Endothelial cell of umbilical vein (primary cell): ENCODE results near the gene SLC37A1. TPM values are rescaled to one million over a fixed set of nuclear protein-coding genes. Genes with fewer than 3 reads are reported as not detected.

Source experiments
- BruUV-seq: library from RNA; stranded (reverse); fragments of 400-500 nt; replicated peaks from 2 replicates; lab custom pipeline; 2021; lab: Mats Ljungman, UMichigan
- CTCF ChIA-PET: fragments of 300-600, 350-600 bp; sonication (Branson Sonifier 250); formaldehyde crosslinking; loops from one replicate; lab custom pipeline; 2021; ENCODE audit warnings: antibody characterized with exemption, inconsistent platforms; lab: Charles Lee
- POLR2A ChIA-PET: fragments of 300-600, 350-600 bp; sonication (Branson Sonifier 250); formaldehyde crosslinking; loops from one replicate; lab custom pipeline; 2021; ENCODE audit warnings: antibody characterized with exemption, inconsistent platforms; lab: Charles Lee
- DNase-seq: peaks from one replicate; pipeline ENCODE4 v3.0.0-alpha.2; 2011; ENCODE audit warnings: low read depth, low spot score
- FAIRE-seq: peaks from 2 replicates; lab custom pipeline; 2011; peaks lifted over from hg19 to GRCh38; lab: Jason Lieb, UNC
- H2AFZ ChIP-seq: 2 replicates; pipeline ENCODE4 v1.6.0; 2012; ENCODE audit warnings: low read depth, low read length, control low read depth, inconsistent platforms
- H3K27ac ChIP-seq: 2 replicates; pipeline ENCODE4 v1.5.1; 2011; ENCODE audit warnings: low read depth, mild to moderate bottlenecking, control low read depth, low read length, moderate library complexity; ENCODE audit not compliant: insufficient read depth
- H3K27me3 ChIP-seq, 2 experiments: 2 replicates each; pipeline versions ENCODE4 v1.6.0 to v1.6.1; 2011; ENCODE audit warnings: low read length in 2 of 2, mixed read lengths in 1 of 2; ENCODE audit not compliant: control insufficient read depth in 2 of 2, insufficient read depth in 2 of 2
- H3K36me3 ChIP-seq, 2 experiments: 2 replicates in 1 of 2; 3 replicates in 1 of 2; pipeline ENCODE4 v1.5.1; 2011; ENCODE audit warnings: low read length in 2 of 2, mild to moderate bottlenecking in 1 of 2, moderate library complexity in 1 of 2; ENCODE audit not compliant: control insufficient read depth in 2 of 2, insufficient read depth in 2 of 2; ENCODE audit errors: extremely low read depth in 1 of 2
- H3K4me1 ChIP-seq: 3 replicates; pipeline ENCODE4 v1.5.1; 2011; ENCODE audit warnings: mild to moderate bottlenecking, low read length; ENCODE audit not compliant: control insufficient read depth, insufficient read depth; ENCODE audit errors: extremely low read depth
- H3K4me2 ChIP-seq: 2 replicates; pipeline ENCODE4 v1.6.1; 2011; ENCODE audit warnings: low read length, control low read depth, mixed read lengths; ENCODE audit not compliant: insufficient read depth
- H3K4me3 ChIP-seq, 3 experiments: fragments of 200-600 bp in 1 of 3; sonication (generic), shearing (Covaris generic) in 1 of 3; replicated peaks in 1 of 3; 2 replicates each; pipeline ENCODE4 v1.5.1; 2011 to 2016; ENCODE audit warnings: control low read depth in 3 of 3, low read length in 3 of 3, mild to moderate bottlenecking in 2 of 3, inconsistent platforms in 1 of 3, low read depth in 1 of 3, moderate library complexity in 1 of 3; ENCODE audit not compliant: insufficient read depth in 1 of 3
- H3K79me2 ChIP-seq: 2 replicates; pipeline ENCODE4 v1.6.0; 2012; ENCODE audit warnings: low read length, inconsistent platforms; ENCODE audit not compliant: control insufficient read depth, insufficient read depth
- H3K9ac ChIP-seq: replicated peaks from 2 replicates; pipeline ENCODE3; 2011; ENCODE audit warnings: low read length, control low read depth; ENCODE audit not compliant: insufficient read depth; ENCODE audit errors: extremely low read depth
- H3K9me1 ChIP-seq: replicated peaks from 3 replicates; pipeline ENCODE4 v1.6.0; 2011; ENCODE audit warnings: mild to moderate bottlenecking, low read length; ENCODE audit not compliant: control insufficient read depth, insufficient read depth; ENCODE audit errors: extremely low read depth
- H3K9me3 ChIP-seq: replicated peaks from 2 replicates; pipeline ENCODE4 v1.5.1; 2012; ENCODE audit warnings: low read length, inconsistent platforms; ENCODE audit not compliant: control insufficient read depth, insufficient read depth
- H4K20me1 ChIP-seq: replicated peaks from 2 replicates; pipeline ENCODE3; 2011; ENCODE audit warnings: mild to moderate bottlenecking, low read length; ENCODE audit not compliant: control insufficient read depth, insufficient read depth; ENCODE audit errors: extremely low read depth
- EZH2 ChIP-seq: IDR thresholded peaks from 2 replicates; pipeline ENCODE4 v1.6.1; 2012; ENCODE audit warnings: borderline replicate concordance, low read depth, mild to moderate bottlenecking, moderate library complexity, low read length, inconsistent platforms; ENCODE audit not compliant: severe bottlenecking
- FOS ChIP-seq: IDR thresholded peaks from 2 replicates; pipeline ENCODE4 v1.6.1; 2011; ENCODE audit warnings: mild to moderate bottlenecking, low read length, moderate library complexity, borderline replicate concordance; ENCODE audit not compliant: insufficient read depth
- GATA2 ChIP-seq: IDR thresholded peaks from 2 replicates; pipeline ENCODE4 v1.7.0; 2011; ENCODE audit warnings: low read depth, mild to moderate bottlenecking, moderate library complexity, mixed read lengths, low read length; ENCODE audit not compliant: insufficient read length, insufficient read depth
- JUN ChIP-seq: IDR thresholded peaks from 2 replicates; pipeline ENCODE4 v1.6.1; 2011; ENCODE audit warnings: borderline replicate concordance, low read depth; ENCODE audit not compliant: insufficient read length, insufficient read depth
- MYC ChIP-seq: IDR thresholded peaks from one replicate; pipeline ENCODE4 v1.6.1; 2011; ENCODE audit warnings: mild to moderate bottlenecking, low read depth, low read length
- POLR2A ChIP-seq: IDR thresholded peaks from 2 replicates; pipeline ENCODE4 v1.6.1; 2012; ENCODE audit warnings: low read depth, mild to moderate bottlenecking, control low read depth, low read length
- POLR2AphosphoS5 ChIP-seq: IDR thresholded peaks from 2 replicates; pipeline ENCODE4 v1.6.1; 2012; ENCODE audit warnings: low read depth, mild to moderate bottlenecking, control low read depth, low read length, moderate library complexity; ENCODE audit not compliant: insufficient read depth
- dilution Hi-C: fragments of 300-500 bp; cut with MboI; formaldehyde crosslinking; loops from one replicate; pipeline ENCODE4 v1.15.0; 2019; ENCODE audit warnings: low sequenced_read_pairs; ENCODE audit not compliant: extremely low pct_ligation_motif_present
- intact Hi-C: fragments of 100-400 bp; cut with micrococcal nuclease; formaldehyde crosslinking; loops from one replicate; pipeline ENCODE4 v1.10.0; 2022
- polyA plus RNA-seq, 4 experiments: library from polyadenylated mRNA; depleted of rRNA in 3 of 4; stranded (reverse) in 3 of 4; unstranded in 1 of 4; fragments of >200 nt; gene quantifications; 2 replicates each; pipeline versions ENCODE4 v1.2.1 to v1.2.3, GENCODE V29; 2011 to 2012; ENCODE audit warnings: missing spikeins in 1 of 4
- total RNA-seq: library from RNA; stranded (reverse); gene quantifications from 2 replicates; pipeline ENCODE4 v1.2.3, GENCODE V29; 2021
- TF ChIP-seq, protein P1 (sequence below): IDR thresholded peaks from 2 replicates; pipeline ENCODE4 v1.6.1; 2011; ENCODE audit not compliant: insufficient read depth, insufficient read length
- TF ChIP-seq, protein P2 (sequence below), 2 donors: IDR thresholded peaks; 1 replicate in 1 of 2; 2 replicates in 1 of 2; pipeline ENCODE4 v1.5.1; 2011; ENCODE audit warnings: low read length in 2 of 2, mild to moderate bottlenecking in 2 of 2, moderate library complexity in 2 of 2, control low read depth in 1 of 2, inconsistent platforms in 1 of 2, low read depth in 1 of 2; ENCODE audit not compliant: insufficient read depth in 1 of 2; ENCODE audit errors: extremely low read depth in 1 of 2

Gene SLC37A1
- total and polyA plus RNA-seq, 2 donors (not counting 3 experiments of a cell fraction or from before 2014, with no cell fraction given): 4.7 to 7.6 TPM

DNA sequence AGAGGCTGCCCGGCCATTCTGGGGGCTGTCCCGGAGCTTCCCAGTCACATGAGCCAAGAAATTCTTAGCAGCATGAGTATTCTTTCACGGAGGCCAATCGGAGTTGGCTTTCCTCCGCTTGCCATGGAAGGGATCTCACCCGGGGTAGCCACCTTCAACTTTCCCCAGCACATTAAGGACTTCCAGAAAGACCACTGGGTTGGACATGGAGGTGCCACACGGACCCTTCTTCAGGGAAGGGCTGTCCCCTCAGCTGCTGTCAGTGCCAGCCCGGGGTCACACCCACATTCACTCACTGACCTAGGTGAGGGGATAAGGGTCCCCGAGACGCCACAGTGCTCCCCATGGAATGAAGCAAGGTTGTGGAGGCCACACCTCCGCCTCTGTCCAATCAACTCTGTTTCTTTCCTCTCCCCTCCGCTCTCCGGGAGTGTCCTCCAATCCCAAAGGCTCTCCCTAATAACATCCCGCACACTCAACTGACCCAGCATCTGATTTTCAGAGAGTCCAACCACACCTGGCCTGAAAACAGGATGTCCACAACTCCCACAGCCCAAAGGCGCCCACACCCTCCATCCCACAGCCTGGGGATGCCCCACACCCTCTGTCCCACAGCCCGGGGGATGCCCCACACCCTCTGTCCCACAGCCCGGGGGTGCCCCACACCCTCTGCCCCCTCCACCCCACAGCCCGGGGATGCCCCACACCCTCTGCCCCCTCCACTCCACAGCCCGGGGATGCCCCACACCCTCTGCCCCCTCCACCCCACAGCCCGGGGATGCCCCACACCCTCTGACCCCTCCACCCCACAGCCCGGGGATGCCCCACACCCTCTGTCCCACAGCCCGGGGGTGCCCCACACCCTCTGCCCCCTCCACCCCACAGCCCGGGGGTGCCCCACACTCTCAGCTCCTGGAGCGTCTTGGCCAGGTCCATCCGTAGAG is 37.0 kb upstream of the SLC37A1 start:
- Histone ChIP-seq H3K9me1 (no peaks in the 10 kb centered on the region), H3K36me3 (no peaks in the 10 kb centered on the region), H3K4me3 (no peak overlapping the region), H3K27me3 (peaks cover 0 to 5% of the 10 kb centered on the region in 2 experiments), H3K9me3 (no peaks in the 10 kb centered on the region), H3K79me2 (no peaks in the 10 kb centered on the region), H4K20me1 (no peaks in the 10 kb centered on the region), H3K27ac (no peak overlapping the region), H3K9ac (no peak overlapping the region), H2AFZ (no peak overlapping the region), H3K4me1 (peaks cover 12% of the 10 kb centered on the region), H3K4me2 (no peak overlapping the region)
- POLR2A ChIA-PET: no interaction called here
- CTCF ChIA-PET: interaction anchor here (1.2 kb wide), 1 partner anchor 167 kb away, joined by 6 read pairs; no protein-coding TSS in a partner anchor
- dilution Hi-C loops: no loop called here
- DNase-seq (no peak), FAIRE-seq (no peak)
- intact Hi-C loops: no loop called here
- TF ChIP-seq, protein P1, sequence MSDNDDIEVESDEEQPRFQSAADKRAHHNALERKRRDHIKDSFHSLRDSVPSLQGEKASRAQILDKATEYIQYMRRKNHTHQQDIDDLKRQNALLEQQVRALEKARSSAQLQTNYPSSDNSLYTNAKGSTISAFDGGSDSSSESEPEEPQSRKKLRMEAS: no peak
- no peak for TF ChIP-seq FOS
- TF ChIP-seq POLR2A: no peak
- no peak for TF ChIP-seq JUN
- no peak for TF ChIP-seq GATA2
- TF ChIP-seq, protein P2, sequence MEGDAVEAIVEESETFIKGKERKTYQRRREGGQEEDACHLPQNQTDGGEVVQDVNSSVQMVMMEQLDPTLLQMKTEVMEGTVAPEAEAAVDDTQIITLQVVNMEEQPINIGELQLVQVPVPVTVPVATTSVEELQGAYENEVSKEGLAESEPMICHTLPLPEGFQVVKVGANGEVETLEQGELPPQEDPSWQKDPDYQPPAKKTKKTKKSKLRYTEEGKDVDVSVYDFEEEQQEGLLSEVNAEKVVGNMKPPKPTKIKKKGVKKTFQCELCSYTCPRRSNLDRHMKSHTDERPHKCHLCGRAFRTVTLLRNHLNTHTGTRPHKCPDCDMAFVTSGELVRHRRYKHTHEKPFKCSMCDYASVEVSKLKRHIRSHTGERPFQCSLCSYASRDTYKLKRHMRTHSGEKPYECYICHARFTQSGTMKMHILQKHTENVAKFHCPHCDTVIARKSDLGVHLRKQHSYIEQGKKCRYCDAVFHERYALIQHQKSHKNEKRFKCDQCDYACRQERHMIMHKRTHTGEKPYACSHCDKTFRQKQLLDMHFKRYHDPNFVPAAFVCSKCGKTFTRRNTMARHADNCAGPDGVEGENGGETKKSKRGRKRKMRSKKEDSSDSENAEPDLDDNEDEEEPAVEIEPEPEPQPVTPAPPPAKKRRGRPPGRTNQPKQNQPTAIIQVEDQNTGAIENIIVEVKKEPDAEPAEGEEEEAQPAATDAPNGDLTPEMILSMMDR (IDR thresholded peaks at IDR 0.05; ENCODE audit: extremely low read depth in 1 of 2, insufficient read depth in 1 of 2, low read depth in 1 of 2, low read length in 2 of 2): no peak
- no peak for TF ChIP-seq MYC
- no peak for TF ChIP-seq POLR2AphosphoS5
- no peak for TF ChIP-seq EZH2
- BruUV-seq: no TSS peak
